Right cardiac atrium (tissue), 5 donors: Measurements from ENCODE around the gene ATL2. TPM values are rescaled to one million over a fixed set of nuclear protein-coding genes. Genes with fewer than 3 reads are reported as not detected.
"Not testable (repeated sequence)": the region's sequence is repeated elsewhere in the genome, so short reads cannot be mapped to it uniquely, and the experiment has no call there.

Source experiments
- ATAC-seq, 2 donors: fragments of 200-7000 bp; cut with Tn5 transposase; one replicate each; pipeline versions ENCODE4 v1.8.0 to v1.9.1; 2020; ENCODE audit warnings: moderate library complexity in 2 of 2, mild to moderate bottlenecking in 1 of 2
- DNase-seq, 3 donors: peaks; one replicate each; pipeline ENCODE4 v3.0.0-alpha.2; 2020
- H3K27ac ChIP-seq: one replicate; pipeline ENCODE4 v1.5.1; 2013; ENCODE audit warnings: mild to moderate bottlenecking, low read length, control low read depth, moderate library complexity
- H3K27me3 ChIP-seq: one replicate; pipeline ENCODE4 v1.6.1; 2013; ENCODE audit not compliant: control insufficient read depth, insufficient read depth
- H3K4me1 ChIP-seq: one replicate; pipeline ENCODE4 v1.6.1; 2013; ENCODE audit warnings: low read length; ENCODE audit not compliant: control insufficient read depth, insufficient read depth
- H3K4me3 ChIP-seq: one replicate; pipeline ENCODE4 v1.5.1; 2013; ENCODE audit warnings: low read length, control low read depth
- H3K9me3 ChIP-seq: one replicate; pipeline ENCODE4 v1.6.1; 2013; ENCODE audit warnings: low read length; ENCODE audit not compliant: control insufficient read depth
- WGBS: extraction: QIAGEN DNeasy Blood & Tissue Kit; methylation state at CpG from one replicate; pipeline ENCODE4 v1.1.7; 2013; 5-methylcytosine and 5-hydroxymethylcytosine counted together
- intact Hi-C, 4 donors: fragments of 100-400 bp; cut with DNase I; formaldehyde crosslinking; loops; one replicate each; pipeline versions ENCODE4 v1.11.0 to v1.14.0; 2022 to 2023
- polyA plus RNA-seq: library from polyadenylated mRNA; stranded (reverse); fragments of 200-250 nt; gene quantifications from one replicate; pipeline ENCODE4 v1.2.3, GENCODE V29; 2013
- total RNA-seq, 4 donors: library from RNA; stranded (reverse); fragmentation: NEBNext Ultra II Directional; extraction: Animal tissue kit (Norgen Biotek cat#: 25700); gene quantifications; one replicate each; pipeline ENCODE4 v1.2.1, GENCODE V29; 2021
- donor health status: healthy with polysubstance abuse.
- donor health status: DM: no; HTN: yes; CAD: no.
- donor health status: DM: no; HTN: no; CAD: no.
- donor health status: DM: no; HTN: yes; CAD: no; lungs with severe emphysema.
- donor health status: DM: yes; HTN: yes; CAD: no.

The ATL2 gene
- total and polyA plus RNA-seq, 5 donors: 19.9 to 53.5 (median 41.0) TPM

DNA sequence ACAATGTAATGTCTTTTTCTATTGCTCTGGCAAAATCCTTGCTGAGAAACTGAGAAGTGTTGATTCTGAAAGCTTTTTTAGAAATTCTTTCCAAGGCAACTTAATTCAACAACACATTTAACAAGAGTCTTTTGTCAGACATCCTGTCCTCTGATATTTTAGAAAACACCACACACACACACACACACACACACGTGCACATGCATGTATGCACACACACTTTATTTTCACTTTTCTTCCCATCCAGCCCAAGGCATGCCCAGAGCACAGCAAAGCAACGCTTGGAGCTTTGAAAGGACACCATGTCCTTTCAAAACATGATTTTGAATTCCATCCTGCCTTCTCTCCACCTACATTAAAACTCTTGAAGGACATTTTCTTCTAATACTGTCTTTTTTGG is 116.1 kb downstream of the ATL2 start:
- H3K4me1 ChIP-seq: no peaks in the 10 kb centered on the region
- H3K9me3 ChIP-seq: no peaks in the 10 kb centered on the region
- DNase-seq: no peak
- 57% methylated on average over 2 of the region's 2 CpGs for WGBS
- H3K27ac ChIP-seq: no peak overlapping the region
- intact Hi-C loops: no loop called here
- no peak for ATAC-seq
- no peak overlapping the region for H3K4me3 ChIP-seq
- no peaks in the 10 kb centered on the region for H3K27me3 ChIP-seq

DNA sequence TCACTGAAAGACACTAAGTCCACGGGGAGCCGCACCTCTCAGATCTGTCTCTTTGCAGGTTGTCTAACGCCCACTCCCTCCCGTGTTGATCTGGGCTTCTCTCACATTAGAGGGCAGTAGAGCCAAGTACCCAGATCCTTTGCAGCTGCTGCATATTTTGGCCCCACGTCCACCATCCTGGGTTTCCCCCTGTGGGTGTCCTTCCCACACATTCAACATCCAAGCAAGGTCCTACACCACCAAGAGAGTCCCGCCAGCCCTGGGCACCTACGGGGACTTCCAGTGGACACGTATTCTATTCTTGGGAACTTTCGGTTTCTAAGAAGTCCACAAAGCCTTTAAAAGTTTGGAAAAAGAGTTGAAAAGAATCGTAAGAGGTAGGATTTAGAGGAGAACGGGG is 116.6 kb downstream of the ATL2 start:
- H3K4me3 ChIP-seq: no peak overlapping the region
- 68% methylated on average over 11 of the region's 11 CpGs for WGBS
- no peak for DNase-seq
- no peaks in the 10 kb centered on the region for H3K9me3 ChIP-seq
- no peaks in the 10 kb centered on the region for H3K4me1 ChIP-seq
- no peak overlapping the region for H3K27ac ChIP-seq
- intact Hi-C loops: no loop called here
- H3K27me3 ChIP-seq: no peaks in the 10 kb centered on the region
- peak in 1 of 2 donors; percentile 44 for ATAC-seq

DNA sequence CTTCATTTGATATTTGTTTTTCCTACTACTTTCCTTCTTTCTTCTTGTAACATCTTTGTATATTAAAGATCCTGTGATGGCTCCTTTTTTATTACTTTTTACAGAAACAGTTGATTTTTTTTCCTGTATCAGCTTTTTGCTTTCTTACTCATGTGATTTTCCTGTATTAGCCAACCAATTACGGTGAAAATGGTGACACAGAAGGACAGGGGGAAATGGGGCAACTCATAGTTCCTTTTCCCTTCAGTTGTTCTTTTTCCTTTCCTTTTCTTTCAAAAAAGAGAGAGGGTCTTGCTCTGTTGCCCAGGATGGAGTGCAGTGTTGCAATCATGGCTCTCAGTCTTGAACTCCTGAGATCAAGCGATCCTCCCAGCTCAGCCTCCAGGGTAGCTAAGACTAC is 117.8 kb downstream of the ATL2 start:
- DNase-seq: no peak
- 93% methylated on average over 2 of the region's 2 CpGs for WGBS
- H3K27me3 ChIP-seq: no peaks in the 10 kb centered on the region
- ATAC-seq: no peak
- no peaks in the 10 kb centered on the region for H3K4me1 ChIP-seq
- H3K27ac ChIP-seq: no peak overlapping the region
- intact Hi-C loops: no loop called here
- H3K9me3 ChIP-seq: no peaks in the 10 kb centered on the region
- H3K4me3 ChIP-seq: no peak overlapping the region

DNA sequence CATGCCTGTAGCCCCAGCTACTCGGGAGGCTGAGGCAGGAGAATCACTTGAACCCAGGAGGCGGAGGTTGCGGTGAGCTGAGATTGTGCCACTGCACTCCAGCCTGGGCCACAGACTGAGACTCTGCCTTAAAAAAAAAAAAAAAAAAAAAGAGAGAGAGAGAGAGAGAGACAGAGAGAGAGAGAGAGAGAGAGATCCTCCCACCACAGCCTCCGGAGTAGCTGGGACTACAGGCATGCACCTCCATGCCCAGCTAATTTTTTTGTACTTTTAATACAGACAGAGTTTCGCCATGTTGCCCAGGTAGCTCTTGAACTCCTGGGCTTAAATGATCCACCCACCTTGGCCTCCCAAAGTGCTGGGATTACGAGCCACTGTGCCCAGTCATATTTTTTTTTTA is 119.4 kb downstream of the ATL2 start:
- H3K27me3 ChIP-seq, H3K27ac ChIP-seq, DNase-seq, intact Hi-C loops, H3K4me3 ChIP-seq, H3K4me1 ChIP-seq, ATAC-seq, H3K9me3 ChIP-seq: not testable (repeated sequence)
- 93% methylated on average over 6 of the region's 6 CpGs for WGBS

DNA sequence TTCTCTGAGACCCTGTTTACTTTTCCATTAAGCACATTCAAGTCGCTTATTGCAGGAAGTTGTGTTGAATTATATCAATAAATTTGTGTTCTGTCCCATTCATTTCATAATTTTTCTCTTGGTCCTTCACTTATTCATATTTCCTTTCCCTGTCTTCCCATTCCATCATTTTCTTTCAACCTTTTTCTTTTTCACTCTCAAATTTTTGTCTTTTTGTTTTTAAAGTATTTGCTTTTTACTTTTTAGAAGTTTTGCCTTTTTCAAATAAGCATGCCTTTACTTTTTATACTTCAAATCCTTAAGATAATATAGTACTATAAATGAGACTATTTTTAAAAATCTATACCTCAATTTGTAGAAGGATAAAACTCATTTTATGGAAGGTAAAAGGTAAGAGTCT is 120.5 kb downstream of the ATL2 start:
- H3K27ac ChIP-seq: no peak overlapping the region
- WGBS: 81% methylated on average over 1 of the region's 1 CpG
- no peak for ATAC-seq
- H3K4me1 ChIP-seq: no peaks in the 10 kb centered on the region
- no peaks in the 10 kb centered on the region for H3K9me3 ChIP-seq
- H3K4me3 ChIP-seq: no peak overlapping the region
- H3K27me3 ChIP-seq: no peaks in the 10 kb centered on the region
- no peak for DNase-seq
- intact Hi-C loops: no loop called here

DNA sequence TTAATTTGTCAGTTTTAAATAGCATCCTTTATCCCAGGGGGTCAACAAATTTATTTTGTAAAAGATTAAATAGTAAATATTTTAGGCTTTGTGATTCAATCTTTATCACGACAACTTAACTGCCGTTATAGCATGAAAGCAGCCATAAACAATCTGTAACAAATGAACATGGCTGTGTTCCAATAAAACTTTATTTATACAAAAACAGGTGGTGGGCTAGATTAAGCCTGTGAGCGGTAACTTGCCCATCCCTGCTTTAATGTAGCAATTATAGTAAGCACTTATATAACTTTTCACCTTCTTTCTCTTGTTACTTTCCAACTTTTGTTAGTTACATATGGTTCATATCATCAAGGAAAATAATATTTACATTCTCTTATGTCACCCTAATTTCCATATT is 121.9 kb downstream of the ATL2 start:
- no peaks in the 10 kb centered on the region for H3K9me3 ChIP-seq
- no peak for ATAC-seq
- WGBS: 90% methylated on average over 3 of the region's 3 CpGs
- intact Hi-C loops: no loop called here
- H3K4me1 ChIP-seq: no peaks in the 10 kb centered on the region
- no peak for DNase-seq
- H3K27me3 ChIP-seq: no peaks in the 10 kb centered on the region
- no peak overlapping the region for H3K4me3 ChIP-seq
- H3K27ac ChIP-seq: no peak overlapping the region

DNA sequence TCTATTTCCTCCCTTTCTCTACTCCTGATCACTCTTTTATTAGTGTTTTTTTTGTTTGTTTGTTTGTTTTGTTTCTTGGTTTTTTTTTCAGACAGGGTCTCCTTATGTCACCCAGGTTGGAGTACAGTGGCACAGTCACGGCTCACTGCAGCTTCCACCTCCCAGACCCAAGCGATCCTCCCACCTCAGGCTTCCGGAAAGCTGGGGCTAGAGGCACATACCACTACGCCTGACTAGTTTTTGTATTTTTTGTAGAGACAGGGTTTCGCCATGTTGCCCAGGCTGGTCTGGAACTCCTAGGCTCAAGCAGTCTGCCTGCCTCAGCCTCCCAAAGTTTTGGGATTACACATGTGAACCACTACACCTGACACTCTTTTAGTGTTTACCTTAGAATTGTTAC is 122.3 kb downstream of the ATL2 start:
- ATAC-seq (no peak), DNase-seq (no peak)
- H3K4me1 ChIP-seq: no peaks in the 10 kb centered on the region
- H3K27me3 ChIP-seq: no peaks in the 10 kb centered on the region
- H3K9me3 ChIP-seq: no peaks in the 10 kb centered on the region
- intact Hi-C loops: no loop called here
- 95% methylated on average over 5 of the region's 5 CpGs for WGBS
- no peak overlapping the region for H3K4me3 ChIP-seq
- no peak overlapping the region for H3K27ac ChIP-seq

DNA sequence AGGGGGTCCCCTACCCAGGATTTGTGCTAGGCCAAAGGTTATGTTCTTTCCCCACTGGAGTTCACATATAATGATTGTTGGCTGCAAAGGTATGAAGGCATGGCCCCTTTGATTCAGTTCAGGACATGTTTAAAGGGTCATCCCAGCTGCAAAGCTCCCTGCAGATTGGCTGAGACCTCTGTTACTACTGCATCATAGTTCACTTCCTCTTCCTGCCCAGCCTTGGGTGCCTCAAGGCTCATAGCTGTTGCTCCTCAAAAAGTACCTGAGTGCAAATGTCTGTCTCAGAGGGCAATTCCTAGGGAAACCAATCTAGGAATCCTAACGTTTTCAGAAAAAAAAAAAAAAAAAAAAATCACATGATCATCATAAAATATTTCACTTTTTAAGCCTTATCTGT is 125.1 kb downstream of the ATL2 start:
- WGBS: 50% methylated on average over 1 of the region's 1 CpG
- intact Hi-C loops: no loop called here
- no peaks in the 10 kb centered on the region for H3K27me3 ChIP-seq
- ATAC-seq: no peak
- H3K27ac ChIP-seq: no peak overlapping the region
- no peak for DNase-seq
- no peak overlapping the region for H3K4me3 ChIP-seq
- no peaks in the 10 kb centered on the region for H3K4me1 ChIP-seq
- H3K9me3 ChIP-seq: no peaks in the 10 kb centered on the region

DNA sequence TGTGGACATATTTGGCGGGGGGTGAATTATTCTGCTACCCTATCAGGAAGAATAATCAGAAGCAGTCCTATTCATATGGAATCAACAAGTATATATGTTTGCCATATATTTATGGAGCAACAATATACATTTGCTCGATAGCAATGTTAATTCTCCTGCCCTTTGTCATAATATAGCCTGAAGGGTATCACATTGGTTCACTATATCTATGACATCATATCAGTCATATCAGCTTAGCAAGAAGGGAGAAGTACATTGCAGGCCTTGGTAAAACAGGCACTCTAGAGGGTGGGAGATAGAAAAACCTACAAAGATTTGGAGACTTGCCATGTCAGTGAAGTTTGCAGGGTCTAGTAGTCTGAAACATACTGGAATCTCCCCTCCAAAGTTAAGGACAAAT is 128.4 kb downstream of the ATL2 start:
- no peak for DNase-seq
- H3K27ac ChIP-seq: no peak overlapping the region
- intact Hi-C loops: no loop called here
- H3K27me3 ChIP-seq: no peaks in the 10 kb centered on the region
- H3K9me3 ChIP-seq: no peaks in the 10 kb centered on the region
- ATAC-seq: no peak
- H3K4me3 ChIP-seq: no peak overlapping the region
- WGBS: 90% methylated on average over 2 of the region's 2 CpGs
- no peaks in the 10 kb centered on the region for H3K4me1 ChIP-seq

DNA sequence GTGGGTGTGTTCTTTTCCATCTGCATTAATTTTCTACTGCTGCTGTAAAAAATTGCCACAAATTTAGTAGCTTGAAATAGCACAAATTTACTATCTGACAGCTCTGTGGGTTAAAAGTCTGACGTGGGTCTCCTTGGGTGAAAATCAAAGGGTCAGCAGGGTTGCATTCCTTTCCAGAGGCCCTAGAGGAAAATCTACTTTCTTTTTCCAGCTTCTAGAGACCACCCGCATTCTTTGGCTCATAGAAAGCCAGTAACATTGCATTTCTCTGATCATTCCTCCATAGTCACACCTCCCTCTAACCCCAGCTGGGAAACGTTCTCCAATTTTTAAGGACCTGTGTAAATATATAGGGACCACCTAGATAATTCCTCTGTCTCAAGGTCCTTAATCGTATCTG is 128.8 kb downstream of the ATL2 start:
- no peaks in the 10 kb centered on the region for H3K9me3 ChIP-seq
- H3K27ac ChIP-seq: no peak overlapping the region
- no peak overlapping the region for H3K4me3 ChIP-seq
- no peak for DNase-seq
- no peaks in the 10 kb centered on the region for H3K27me3 ChIP-seq
- no peaks in the 10 kb centered on the region for H3K4me1 ChIP-seq
- WGBS: 62% methylated on average over 4 of the region's 4 CpGs
- intact Hi-C loops: no loop called here
- ATAC-seq: no peak

DNA sequence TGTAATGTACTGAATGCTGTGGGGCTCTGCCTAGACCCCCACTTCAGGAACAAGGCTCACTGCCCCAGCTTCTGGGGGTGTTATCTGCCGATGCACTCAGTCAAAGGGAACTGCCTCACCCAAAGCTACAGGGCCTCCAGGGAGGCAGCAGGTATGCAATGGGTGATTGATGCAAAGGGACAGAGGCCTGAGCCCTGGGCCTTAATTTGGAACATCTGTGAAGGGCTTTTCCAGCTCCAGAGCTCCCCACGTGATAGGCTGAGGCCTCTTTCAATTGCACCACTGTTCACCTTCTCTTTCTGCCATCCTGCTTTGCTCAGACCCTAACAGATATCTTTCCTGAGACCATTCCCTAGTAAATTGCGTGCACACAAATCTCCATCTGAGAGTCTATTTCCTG is 131.0 kb downstream of the ATL2 start:
- H3K4me3 ChIP-seq: no peak overlapping the region
- H3K27ac ChIP-seq: no peak overlapping the region
- no peaks in the 10 kb centered on the region for H3K4me1 ChIP-seq
- no peaks in the 10 kb centered on the region for H3K27me3 ChIP-seq
- no peak for DNase-seq
- WGBS: 82% methylated on average over 3 of the region's 3 CpGs
- ATAC-seq: no peak
- no peaks in the 10 kb centered on the region for H3K9me3 ChIP-seq
- intact Hi-C loops: no loop called here

DNA sequence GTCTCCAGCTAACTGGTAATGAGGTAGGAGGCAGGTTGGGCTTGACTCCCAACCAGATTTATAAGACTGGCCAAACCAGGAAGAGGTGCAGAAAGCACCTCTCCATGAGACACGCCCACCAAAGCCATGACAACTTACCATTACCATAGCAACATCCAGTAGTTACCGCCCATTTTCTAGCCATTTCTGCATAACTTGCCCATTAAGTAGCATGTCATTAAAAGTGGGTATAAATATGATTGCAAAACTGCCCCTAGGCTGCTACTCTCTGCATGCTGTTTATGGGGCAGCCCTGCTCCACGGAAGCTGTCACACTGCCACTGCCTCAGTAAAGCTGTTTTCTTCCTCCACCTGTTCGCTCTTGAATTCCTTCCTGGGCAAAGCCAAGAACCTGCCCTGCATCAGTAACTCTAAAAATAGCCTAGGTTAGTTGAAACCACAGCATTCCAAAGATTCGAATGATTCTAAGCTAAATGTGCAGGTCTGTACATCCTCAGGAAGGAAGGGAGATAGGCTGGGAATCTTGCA is 131.9 kb downstream of the ATL2 start:
- 69% methylated on average over 5 of the region's 5 CpGs for WGBS
- H3K27ac ChIP-seq: no peak overlapping the region
- ATAC-seq: no peak

More for the DNA sequence above, 131.9 kb downstream of the ATL2 start:
- no peaks in the 10 kb centered on the region for H3K4me1 ChIP-seq
- no peaks in the 10 kb centered on the region for H3K9me3 ChIP-seq
- intact Hi-C loops: no loop called here
- H3K27me3 ChIP-seq: no peaks in the 10 kb centered on the region
- no peak for DNase-seq
- no peak overlapping the region for H3K4me3 ChIP-seq
